Superior temporal gyrus (tissue), 1 donor: ENCODE data around the gene DGKG.

ENCODE experiments used
- DNase-seq: peaks from one replicate; pipeline ENCODE4 v3.0.0-alpha.2; 2016; ENCODE audit errors: extremely low spot score

Gene DGKG

DNA sequence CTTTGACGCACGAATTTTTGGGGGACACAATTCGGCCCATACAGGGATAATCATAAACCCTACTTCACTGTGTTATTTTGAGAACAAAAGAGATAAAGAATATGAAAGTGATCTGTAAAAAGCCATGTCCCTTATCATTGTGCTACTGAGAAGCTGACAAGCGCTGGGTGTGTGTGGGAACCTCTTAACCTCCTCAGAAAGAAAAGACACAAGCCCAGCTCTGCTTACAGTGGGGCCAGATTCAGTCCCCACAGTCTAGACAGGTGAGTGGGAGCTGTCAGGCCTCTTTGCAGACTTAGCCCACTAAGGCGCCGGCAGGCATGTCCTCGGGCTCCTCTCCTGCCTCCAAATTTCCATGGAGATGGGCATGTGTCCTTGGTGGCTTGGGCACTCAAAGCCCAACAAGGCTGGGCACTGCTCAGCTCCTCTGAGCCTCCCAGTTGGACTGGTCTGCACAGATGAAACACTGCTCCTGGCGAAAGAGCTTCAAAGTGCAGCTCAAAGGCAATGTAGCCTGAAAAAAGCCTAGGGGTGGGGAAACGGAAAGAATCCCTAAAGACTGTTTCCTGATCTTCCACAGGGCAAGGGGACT is 188.7 kb downstream of the DGKG start:
- no peak for DNase-seq

DNA sequence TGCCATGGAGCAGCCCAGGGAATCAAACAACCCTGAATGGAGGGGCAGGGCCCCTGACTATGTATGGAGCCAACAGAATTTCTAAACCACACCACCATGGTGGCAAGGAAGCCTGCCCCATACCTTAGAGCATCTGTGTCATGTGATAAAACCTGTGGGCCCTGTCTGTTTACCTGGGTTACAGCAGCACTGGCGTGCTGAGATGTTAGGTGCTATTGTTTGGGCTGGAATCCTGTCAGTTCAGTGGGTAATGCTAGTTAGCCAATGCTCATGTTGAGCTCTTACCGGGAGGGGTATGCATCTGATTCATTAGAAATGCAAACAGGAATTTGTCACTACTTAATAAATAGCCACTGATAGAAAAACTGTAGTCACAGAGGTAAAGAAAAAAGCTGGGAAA is 189.7 kb downstream of the DGKG start:
- DNase-seq: no peak

DNA sequence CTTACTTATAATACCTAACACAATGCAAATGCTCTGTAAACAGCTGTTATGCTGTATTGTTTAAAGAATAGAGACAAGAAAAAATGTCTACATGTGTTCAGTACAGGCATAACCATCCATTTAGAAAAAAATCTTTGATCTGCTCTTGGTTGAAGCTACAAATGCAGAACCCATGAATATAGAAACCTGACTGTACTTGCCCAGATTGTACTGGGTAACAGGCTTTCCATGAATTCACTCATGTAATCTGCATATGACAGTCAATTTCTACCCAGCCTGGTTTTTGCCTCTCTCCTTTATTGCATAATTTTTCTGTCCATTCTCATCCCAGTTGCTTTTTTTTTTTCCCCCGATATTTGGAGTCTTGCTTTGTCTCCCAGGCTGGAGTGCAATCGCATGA is 190.5 kb downstream of the DGKG start:
- no peak for DNase-seq

DNA sequence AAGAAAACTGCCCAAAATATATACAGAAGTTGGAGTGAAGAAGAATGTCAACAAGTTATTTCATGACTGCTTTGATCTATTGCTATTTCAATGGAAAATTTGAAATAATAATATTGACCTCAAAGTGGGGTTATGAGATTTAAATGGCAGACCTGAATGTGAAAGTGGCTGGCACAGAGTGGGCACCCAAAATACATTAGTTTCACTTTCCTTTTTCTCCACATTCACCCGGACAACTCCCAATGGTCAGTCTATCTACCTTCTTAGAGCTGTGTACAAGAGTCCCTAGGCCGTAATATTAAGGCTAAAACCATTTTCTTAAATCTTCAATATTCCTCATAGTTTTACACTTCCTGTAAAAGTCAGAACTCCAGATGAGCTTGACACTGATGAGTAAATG is 191.5 kb downstream of the DGKG start:
- DNase-seq: no peak

DNA sequence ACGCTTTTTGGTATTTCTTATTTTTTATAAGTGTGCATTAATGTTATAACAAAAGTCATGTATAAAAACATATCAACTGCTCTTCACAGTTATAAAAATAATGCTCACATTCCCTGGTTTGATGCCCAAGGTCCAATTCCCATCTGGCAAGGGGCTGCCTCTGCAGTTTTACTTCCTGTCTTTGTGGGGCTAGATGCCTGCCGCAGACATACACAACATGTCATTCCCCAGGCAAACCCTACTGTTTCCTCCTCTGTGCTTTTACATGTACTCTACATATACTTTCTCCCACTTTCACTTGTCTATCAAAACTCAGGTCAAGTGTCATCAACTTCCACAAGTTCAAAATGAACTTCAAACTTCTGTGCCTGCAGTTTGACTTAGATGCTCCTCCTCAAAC is 192.7 kb downstream of the DGKG start:
- no peak for DNase-seq

DNA sequence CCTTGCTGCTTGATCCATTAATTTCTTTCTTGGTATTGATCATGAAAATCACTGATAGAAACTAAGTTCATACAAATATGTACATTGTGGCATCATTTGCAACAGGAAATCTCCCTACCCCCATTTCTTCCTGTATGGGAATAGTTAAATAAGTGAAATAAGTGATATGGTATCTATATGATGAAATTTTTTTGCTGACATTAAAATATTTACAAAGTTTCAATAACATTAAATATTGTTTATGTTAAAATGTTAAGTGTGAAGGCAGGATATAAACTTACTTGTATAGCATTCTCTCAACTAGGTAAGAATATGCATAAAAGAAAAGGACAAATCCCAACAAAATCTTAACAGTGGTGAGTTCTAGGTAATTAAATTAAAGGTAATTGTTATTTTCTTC is 193.1 kb downstream of the DGKG start:
- DNase-seq: no peak

DNA sequence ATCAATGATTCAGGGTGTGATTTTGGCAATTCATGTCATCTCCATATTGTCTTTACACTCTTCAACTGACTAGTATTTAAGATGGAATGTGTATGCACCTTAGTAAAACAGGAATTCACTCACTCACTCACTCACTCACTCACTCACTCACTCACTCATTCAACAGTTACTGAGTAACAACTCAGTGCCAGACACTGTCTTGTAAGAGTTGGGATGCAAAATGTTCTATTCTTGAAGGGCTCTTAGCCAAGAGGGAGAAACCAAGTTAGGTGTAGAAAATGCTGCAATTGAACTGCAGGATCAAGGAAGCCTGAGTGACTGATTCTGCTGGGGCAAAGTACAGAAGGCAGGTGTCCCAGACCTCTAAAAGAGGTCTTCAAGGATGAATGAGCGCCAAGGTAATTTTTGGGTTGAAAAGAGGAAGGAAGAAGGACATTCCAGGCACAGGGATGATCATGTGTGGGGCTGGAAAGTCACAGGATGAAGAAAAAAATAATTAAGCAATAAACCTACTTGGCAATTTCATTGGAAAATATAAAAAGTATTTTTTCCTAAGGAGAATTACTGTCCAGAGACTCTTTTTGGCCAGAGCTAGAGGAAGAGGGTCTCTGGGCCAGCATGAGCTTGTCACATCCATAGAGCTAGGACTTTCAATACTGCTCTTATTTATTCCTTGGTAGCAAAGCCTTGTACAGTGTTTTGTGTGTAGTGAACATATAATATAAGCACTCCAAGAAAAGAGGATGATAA is 194.2 kb downstream of the DGKG start:
- peak; percentile 53 for DNase-seq

DNA sequence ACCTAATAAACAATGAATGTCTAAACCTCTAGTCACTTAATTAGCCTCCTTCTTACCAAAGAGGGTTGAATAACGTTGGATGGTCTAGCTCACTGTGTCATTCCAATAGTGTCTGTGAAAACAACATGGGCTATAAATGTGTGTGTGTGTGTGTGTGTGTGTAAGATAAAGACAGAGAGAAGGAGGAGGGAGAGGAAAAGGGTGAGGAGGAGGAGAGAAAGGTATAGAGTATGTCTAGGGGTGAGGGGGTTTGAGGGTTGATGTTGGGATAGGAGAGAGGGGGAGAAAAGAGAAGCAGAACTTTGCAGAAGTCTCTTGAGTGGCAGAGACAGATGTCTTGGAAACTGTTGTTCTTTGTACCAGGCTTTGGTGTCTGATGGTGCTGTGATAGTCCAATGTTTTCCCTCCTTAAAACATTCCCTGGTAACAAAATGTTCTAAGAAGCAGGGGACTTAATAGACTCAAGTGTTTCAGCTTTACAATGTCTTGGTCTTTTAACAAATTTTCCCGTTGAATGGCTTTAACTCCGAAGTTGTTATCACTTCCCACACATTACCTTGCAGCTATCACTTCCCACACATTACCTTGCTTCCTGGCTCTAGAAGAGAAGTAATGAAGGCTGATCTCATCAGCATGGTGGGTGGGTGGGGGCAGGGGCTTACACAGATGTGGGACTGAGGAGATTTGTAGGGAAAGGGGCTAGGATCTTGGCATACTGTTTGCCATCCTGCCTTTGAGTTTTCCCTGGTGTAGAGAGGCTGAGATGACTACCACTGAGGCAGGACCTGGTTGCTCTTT is 195.3 kb downstream of the DGKG start:
- DNase-seq: no peak

DNA sequence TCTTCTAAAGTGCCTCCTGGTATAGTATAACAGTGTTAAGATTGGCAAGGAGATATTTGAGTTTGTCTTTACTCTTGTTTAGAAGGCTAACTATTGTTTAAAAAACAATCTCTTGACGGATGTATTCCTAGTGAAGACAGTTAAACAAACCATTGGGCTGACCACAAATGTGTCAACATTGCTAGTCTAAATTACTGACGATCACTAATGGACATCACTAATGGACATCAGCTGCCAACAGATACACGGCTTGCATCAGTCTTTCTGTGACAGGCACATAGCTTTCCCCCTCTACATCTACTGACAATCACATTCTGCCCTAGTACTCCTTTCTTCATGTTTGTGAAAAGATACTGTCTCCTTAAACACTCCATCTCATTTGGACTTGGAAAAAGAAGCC is 196.0 kb downstream of the DGKG start:
- no peak for DNase-seq

DNA sequence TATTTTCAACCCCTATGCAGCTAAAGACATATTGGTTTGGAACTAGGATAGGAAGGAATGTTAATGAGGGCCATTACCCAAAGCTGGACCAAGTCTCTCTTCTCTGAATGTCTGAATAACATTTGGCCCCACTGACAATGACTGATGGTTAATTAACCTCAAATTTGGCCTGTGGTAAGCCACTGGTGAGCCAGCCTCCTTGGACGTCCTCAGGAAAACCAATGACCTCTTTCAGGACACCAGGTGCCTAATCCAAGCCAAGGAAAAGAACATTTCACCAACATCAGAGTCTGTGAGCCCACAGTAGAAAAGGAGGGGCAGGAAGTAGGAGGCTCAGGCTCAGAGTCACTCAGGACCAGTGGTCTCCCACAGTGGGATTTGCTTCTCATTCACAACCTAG is 196.7 kb downstream of the DGKG start:
- no peak for DNase-seq

DNA sequence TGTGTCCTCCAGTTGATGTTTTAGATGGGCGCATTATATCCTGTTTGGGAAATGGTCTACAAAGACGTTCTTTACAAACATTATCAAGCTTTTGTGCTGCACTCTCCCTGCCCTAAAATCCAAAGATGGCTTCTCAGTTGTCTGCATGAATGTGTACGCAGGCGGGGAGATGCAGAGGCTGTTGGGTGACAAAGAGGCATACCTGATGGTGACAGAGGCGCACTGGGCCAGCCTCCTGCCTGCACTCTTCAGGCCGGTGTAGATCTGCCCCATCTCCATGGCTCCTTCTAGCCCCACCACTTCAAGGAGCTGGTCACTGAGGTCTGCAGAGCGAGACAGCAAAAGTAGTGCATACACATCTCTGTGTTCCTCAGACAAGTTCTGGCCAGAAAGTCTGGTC is 197.3 kb downstream of the DGKG start:
- DNase-seq: no peak

DNA sequence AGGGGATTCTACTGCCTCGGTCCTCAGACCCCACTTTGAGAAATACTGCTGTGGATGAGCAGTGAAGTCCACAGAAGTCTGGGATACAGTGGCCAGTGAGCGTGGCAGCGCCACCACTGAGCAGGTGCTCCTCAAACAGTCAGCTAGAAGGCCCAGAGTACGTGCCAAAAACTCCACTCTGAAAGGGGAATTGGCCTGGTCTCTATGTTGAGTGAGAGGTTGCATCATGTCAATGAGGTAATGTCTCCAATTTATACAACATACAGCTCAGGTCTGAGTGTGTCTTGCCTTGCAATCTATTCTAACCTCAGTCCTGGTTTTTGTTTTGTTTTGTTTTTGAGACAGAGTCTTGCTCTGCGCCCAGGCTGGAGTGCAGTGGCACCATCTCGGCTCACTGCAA is 199.8 kb downstream of the DGKG start:
- DNase-seq: no peak

DNA sequence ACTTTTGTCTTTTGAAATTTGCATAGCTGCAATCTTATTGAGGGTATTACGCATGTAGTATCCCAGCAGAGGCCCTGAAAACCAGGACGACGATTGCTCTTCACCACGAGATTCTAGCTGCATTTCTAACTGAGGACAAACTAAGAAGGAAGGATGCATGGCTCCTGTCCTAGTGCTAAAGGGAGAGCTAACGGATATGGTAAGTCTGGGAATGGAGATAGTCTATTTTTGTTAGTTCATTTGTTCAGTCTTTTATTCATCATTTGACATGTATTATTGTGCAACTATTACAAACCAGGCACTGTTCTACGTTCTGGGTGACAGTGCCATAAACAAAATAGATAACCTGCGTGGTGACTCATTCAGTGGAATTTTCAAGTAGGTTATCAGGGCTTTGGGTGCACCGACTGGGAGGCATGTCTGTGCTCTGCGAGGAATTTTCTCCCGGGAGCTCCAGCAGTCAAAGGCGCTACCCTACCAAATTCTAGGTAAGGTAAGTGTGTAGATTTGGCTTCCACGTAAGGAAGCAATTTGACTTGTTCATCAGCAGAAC is 201.3 kb downstream of the DGKG start:
- DNase-seq: no peak

DNA sequence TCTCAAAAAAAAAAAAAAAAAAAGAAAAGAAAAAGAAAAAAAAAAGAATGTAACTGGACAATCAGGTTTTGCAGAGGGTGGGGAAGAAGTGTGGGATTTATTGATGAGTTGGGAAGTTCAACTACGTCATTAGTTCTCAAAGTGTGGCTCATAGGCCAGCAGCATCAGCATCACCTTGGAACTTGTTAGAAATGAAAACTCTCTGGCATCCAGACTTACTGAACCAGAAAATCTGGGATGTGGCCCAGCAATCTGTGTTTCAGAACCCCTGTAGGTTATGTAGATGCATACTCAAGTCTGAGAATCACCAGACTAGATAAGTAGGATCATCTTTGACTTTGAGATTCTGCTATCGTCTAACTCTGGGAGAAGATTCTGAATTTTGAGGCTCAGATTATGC is 207.4 kb downstream of the DGKG start:
- no peak for DNase-seq

DNA sequence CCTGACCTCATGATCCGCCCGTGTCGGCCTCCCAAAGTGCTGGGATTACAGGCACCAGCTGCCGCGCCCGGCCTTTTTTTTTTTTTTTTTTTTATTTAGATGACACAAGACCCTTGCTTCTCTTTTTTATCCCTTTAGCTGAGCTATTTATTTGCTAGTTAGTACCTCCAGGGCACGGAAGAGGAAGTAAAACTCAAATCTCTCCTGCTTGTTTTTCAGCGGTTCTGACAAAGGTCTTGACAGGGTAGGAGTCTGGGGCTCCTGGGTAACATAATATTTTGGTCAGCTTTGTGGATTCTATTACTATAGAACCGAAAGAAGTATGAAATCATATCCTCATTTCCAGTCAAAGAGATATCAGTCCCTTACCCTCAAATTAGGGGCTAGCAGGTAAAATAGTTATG is 209.1 kb downstream of the DGKG start:
- DNase-seq: no peak

DNA sequence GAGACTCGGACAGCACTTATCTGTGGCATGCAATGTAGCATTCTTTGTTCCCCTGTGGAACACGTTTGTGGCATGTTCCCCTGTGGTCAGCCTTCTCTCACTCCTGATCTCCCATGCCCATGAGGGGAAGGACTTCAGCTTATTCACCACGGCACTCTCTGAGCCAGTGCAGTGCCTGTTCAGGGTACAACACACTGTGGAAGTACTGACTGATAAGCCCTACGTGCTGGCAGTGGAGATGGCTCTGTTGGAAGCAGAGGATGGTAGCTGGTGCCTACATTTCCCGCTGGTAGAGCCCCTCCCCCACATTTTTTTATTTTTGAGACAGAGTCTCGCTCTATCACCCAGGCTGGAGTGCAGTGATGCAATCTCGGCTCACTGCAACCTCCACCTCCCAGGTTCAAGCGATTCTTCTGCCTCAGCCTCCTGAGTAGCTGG is 209.7 kb downstream of the DGKG start:
- DNase-seq: no peak

DNA sequence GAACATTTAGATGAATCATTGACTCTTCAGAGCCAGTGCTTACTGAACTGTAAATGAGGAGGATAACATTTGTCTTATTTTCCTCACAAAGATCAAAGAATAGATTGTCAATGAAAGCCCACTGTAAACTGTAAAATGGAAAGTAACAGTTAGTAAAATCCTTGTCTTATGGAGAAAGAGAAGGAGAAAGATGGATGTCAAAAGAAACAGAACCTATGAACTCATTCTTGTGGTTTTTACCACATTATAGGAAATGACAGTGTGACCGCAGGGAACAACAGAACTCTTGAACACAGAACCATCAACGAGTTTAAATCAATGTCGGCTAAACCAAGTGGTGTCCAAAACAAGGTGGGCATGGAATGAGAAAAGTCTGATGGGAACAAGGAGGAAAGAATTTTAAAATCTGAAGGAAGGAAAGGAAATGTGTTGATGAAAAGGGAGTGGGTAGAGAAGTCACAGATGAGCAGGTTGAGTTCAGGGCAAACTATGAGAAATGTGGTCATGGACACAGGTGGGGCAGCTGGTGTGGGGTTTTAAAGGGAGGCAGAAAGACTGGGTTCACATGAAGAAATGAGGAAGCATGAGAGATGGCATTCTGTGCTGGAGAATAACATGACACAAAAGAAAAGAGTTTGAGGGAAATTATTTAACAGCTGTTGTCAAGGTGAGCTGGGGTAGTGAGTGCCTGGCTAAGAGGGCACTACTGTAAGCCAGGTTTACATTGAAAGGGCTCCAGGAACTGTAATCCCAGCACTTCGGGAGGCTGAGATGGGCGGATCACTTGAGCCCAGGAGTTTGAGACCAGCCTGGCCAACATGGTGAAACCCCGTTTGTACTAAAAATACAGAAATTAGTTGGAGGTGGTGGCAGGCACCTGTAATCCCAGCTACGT is 210.7 kb downstream of the DGKG start:
- DNase-seq: no peak

DNA sequence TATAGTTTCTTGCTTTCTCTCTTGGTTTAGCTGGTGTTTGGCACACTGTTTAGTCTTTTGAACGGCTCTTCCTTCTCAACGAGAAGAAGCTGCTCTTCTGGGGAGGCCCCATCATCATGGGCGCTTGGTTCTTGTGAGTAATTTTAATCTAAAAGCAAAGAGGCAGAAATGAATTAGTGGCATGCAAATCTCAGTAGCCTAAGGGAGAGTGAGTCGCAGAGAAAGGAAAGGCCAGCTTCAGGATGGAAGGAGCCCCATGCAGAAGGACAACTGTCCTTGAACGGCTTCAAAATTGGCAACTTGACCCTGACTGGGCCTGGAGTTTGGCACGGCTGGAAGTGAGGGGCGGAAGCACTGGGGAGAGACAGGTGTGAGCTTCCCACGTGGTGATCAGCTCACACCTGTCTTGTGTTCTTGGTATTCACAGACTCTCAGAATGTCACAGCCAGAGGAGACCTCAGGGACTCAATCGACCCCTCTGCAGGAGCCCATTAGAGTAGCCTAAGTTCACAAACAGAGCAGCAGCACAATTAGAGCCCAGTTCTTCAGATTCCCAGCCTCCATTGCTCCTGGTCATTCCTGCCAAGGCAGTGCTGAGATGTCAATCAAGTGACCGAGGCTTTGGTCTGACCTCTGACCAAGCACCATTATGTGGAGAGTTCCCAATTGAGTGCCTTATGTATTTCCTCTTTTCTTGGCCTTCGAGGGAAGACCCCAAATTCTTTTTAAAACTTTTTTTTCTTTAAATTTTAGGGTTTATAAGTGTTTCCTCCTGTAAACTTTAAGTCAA is 211.8 kb downstream of the DGKG start:
- no peak for DNase-seq

DNA sequence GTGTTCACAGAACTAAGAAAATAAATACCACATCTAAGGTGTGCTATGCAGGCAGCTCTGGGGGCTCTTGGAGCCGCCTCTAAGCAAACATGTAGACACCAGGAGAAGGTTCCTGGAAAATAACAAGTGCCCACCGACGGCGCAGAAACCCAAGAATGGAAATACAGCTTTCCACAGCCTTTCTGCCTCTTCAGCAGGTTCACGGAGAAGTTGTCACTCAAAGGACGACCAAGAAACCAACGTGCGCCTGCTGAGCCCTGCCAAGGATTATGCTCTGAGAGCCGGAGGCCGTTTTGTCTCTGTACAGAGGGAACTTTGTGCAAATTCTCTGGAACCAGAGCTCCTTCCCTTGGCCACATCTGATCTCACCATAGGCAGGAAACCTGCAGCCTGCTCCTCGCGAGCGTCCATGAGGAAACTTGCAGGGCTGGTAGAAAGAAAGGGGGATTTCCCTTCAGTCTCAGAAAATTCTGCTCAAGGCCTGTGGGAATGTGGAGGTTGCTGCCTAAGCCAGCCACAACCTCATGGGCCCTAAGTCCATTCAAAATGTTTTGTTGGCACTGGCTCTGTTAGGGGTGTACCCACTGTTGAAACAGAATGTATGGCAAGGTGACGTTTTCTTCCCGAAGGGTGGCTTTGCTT is 212.6 kb downstream of the DGKG start:
- no peak for DNase-seq

DNA sequence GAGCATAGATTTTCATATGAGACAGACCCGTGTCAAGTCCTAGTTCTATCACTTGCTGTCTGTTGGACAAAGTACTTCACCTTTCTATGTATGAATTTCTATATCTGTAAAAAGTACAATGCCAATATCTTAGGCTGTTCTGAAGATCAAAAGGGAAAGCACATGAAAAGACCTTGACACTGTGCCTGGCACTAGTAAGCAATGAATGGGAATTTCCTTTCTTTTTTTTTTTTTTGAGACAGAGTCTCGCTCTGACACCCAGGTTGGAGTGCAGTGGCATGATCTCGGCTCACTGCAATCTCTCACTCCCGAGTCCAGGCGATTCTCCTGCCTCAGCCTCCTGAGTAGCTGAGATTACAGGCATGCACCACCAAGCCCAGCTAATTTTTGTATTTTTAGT is 217.8 kb downstream of the DGKG start:
- DNase-seq: no peak
